Measurements from ENCODE around the gene ELOVL5. TPM values are rescaled to one million over a fixed set of nuclear protein-coding genes. Genes with fewer than 3 reads are reported as not detected.

ELOVL5 gene
- total RNA-seq, 1 experiment from 2014 or later = 218 TPM

DNA sequence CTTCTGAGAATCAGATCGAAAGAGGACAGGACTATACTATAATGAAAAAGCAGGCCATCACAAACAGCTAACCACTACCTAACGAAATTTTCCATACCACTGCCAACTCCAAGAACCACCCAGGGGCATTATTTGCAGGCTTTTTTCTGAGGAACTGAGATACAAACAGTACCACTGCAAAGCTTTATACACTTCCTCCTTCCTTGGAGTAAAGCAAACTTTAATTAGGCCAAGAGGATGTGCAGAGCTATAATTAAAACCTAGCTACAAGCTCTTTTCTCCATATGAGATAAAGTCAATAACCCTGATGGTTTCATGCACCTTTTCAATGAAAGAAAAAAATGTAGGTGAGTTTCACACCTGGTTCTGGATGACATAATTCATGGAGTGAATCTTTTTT lies 68.5 kb downstream of the ELOVL5 start:
- ChIA-PET CTCF (no interaction called here), POLR2A (no interaction called here)
- BruUV-seq (replicated peaks) = no TSS peak

GRCh38 chr6:53279293-53279692 lies 69.5 kb downstream of the ELOVL5 start:
- ATAC-seq (no peak), DNase-seq (ENCODE audit: low read depth, low spot score) (no peak)
- Histone ChIP-seq H3K27ac (ENCODE audit: low read length) (no peak overlapping the region), H3K4me3 (ENCODE audit: low read depth in 2 of 2, low read length in 2 of 2) (no peak overlapping the region), H3K4me1 (ENCODE audit: control insufficient read depth, insufficient read depth, low read length) (peaks cover 18% of the 10 kb centered on the region), H3K9me3 (ENCODE audit: control insufficient read depth, insufficient read depth, low read depth, low read length) (no peaks in the 10 kb centered on the region), H3K36me3 (ENCODE audit: control insufficient read depth, insufficient read depth, low read length) (peaks cover 13% of the 10 kb centered on the region; the same call in 1 of the 2 replicates), H3K27me3 (ENCODE audit: control insufficient read depth, insufficient read depth, low read length) (no peaks in the 10 kb centered on the region)
- TF ChIP-seq, protein P1, sequence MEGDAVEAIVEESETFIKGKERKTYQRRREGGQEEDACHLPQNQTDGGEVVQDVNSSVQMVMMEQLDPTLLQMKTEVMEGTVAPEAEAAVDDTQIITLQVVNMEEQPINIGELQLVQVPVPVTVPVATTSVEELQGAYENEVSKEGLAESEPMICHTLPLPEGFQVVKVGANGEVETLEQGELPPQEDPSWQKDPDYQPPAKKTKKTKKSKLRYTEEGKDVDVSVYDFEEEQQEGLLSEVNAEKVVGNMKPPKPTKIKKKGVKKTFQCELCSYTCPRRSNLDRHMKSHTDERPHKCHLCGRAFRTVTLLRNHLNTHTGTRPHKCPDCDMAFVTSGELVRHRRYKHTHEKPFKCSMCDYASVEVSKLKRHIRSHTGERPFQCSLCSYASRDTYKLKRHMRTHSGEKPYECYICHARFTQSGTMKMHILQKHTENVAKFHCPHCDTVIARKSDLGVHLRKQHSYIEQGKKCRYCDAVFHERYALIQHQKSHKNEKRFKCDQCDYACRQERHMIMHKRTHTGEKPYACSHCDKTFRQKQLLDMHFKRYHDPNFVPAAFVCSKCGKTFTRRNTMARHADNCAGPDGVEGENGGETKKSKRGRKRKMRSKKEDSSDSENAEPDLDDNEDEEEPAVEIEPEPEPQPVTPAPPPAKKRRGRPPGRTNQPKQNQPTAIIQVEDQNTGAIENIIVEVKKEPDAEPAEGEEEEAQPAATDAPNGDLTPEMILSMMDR (IDR thresholded peaks at IDR 0.05) = no peak
- no peak for TF ChIP-seq REST (IDR thresholded peaks at IDR 0.05; ENCODE audit: insufficient read depth in 1 of 2, low read depth in 2 of 2, low read length in 1 of 2)
- TF ChIP-seq SIN3A (IDR thresholded peaks at IDR 0.05; ENCODE audit: borderline replicate concordance, insufficient read depth, low read depth, low read length) = no peak
- no peak for TF ChIP-seq TCF7L2 (IDR thresholded peaks at IDR 0.05; ENCODE audit: low read depth, low read length)
- TF ChIP-seq POLR2AphosphoS5 (IDR thresholded peaks at IDR 0.05; ENCODE audit: low read depth, low read length) = no peak
- ChIA-PET CTCF (no interaction called here), POLR2A (no interaction called here)
- no TSS peak for BruUV-seq (replicated peaks)
- in situ Hi-C loops (cut with HindIII; ENCODE audit: low pct_unique_long_range_greater_than_20kb, low sequenced_read_pairs) = no loop called here
- intact Hi-C loops (cut with micrococcal nuclease; ENCODE audit: unreplicated experiment) = no loop called here

More for the DNA sequence above, 68.5 kb downstream of the ELOVL5 start:
- no peak for DNase-seq (ENCODE audit: low read depth, low spot score)
- H3K4me1 ChIP-seq (ENCODE audit: control insufficient read depth, insufficient read depth, low read length) = peaks cover 18% of the 10 kb centered on the region
- no peak overlapping the region for H3K27ac ChIP-seq (ENCODE audit: low read length)
- intact Hi-C loops (cut with micrococcal nuclease; ENCODE audit: unreplicated experiment) (no loop called here), in situ Hi-C loops (cut with HindIII; ENCODE audit: low pct_unique_long_range_greater_than_20kb, low sequenced_read_pairs) (no loop called here)
- no peak for ATAC-seq
- no peak overlapping the region for H3K4me3 ChIP-seq (ENCODE audit: low read depth in 2 of 2, low read length in 2 of 2)
- TF ChIP-seq REST (IDR thresholded peaks at IDR 0.05; ENCODE audit: insufficient read depth in 1 of 2, low read depth in 2 of 2, low read length in 1 of 2) (no peak), SIN3A (IDR thresholded peaks at IDR 0.05; ENCODE audit: borderline replicate concordance, insufficient read depth, low read depth, low read length) (no peak)
- TF ChIP-seq, protein P1 (IDR thresholded peaks at IDR 0.05) = no peak
- H3K9me3 ChIP-seq (ENCODE audit: control insufficient read depth, insufficient read depth, low read depth, low read length) = no peaks in the 10 kb centered on the region
- peaks cover 17% of the 10 kb centered on the region; the same call in 1 of the 2 replicates for H3K36me3 ChIP-seq (ENCODE audit: control insufficient read depth, insufficient read depth, low read length)
- no peaks in the 10 kb centered on the region for H3K27me3 ChIP-seq (ENCODE audit: control insufficient read depth, insufficient read depth, low read length)
